ENCODE data around the gene C11orf68.

Gene C11orf68

DNA sequence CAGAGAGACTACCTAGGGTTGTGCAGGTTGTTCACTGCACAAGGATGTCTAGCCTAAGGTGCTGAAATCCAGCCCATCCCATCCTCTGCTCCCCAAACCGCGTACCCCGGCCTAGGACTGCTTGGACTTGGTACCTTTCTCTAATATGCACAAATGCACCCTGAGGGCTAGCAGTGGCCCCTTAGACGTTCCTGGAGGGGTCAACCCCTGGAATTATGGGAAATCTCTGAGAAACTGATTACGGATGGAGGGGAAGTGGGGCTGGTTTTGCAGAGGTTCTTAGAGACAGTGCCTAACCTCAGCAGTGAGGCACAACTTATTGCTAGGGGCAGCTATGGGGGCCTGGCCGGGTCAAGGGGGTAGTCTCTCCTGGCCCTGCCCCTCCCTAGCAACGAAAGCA, 2.5 kb downstream of the C11orf68 start:
- Histone ChIP-seq H3K79me1 (ENCODE audit: low read length) (peaks cover 17% of the 10 kb centered on the region), H2BK120ac (ENCODE audit: low read depth, low read length) (no peak overlapping the region), H3K36me3 (ENCODE audit: control insufficient read depth, insufficient read depth, low read length) (no peaks in the 10 kb centered on the region), H3K27ac (ENCODE audit: low read depth, low read length) (no peak overlapping the region), H4K5ac (ENCODE audit: low read length) (no peak overlapping the region), H3K4ac (ENCODE audit: low read depth, low read length) (no peak overlapping the region), H3K18ac (ENCODE audit: low read length) (no peak overlapping the region), H4K8ac (ENCODE audit: low read depth, low read length) (no peak overlapping the region), H3K4me3 (ENCODE audit: low read length) (no peak overlapping the region), H2AK5ac (ENCODE audit: low read length) (no peak overlapping the region), H2BK5ac (ENCODE audit: low read length) (no peak overlapping the region), H3K56ac (ENCODE audit: low read length) (no peak overlapping the region), H3K23ac (ENCODE audit: low read length) (no peak overlapping the region), H3K4me1 (ENCODE audit: control insufficient read depth, low read depth, low read length) (peaks cover 5% of the 10 kb centered on the region), H3K79me2 (ENCODE audit: control insufficient read depth, insufficient read depth, low read length) (peaks cover 8% of the 10 kb centered on the region), H3K4me2 (ENCODE audit: low read length) (no peak overlapping the region), H3K9ac (ENCODE audit: low read length) (no peak overlapping the region), H3K27me3 (ENCODE audit: insufficient read depth, low read length, poor library complexity) (no peaks in the 10 kb centered on the region), H2BK15ac (replicated peaks; ENCODE audit: low read depth) (no peak overlapping the region)
- DNase-seq = no peak
- WGBS (ENCODE audit: extremely low coverage, insufficient coverage, low lambda C conversion rate) = no CpG with 5 or more reads among the region's 7 CpGs

DNA sequence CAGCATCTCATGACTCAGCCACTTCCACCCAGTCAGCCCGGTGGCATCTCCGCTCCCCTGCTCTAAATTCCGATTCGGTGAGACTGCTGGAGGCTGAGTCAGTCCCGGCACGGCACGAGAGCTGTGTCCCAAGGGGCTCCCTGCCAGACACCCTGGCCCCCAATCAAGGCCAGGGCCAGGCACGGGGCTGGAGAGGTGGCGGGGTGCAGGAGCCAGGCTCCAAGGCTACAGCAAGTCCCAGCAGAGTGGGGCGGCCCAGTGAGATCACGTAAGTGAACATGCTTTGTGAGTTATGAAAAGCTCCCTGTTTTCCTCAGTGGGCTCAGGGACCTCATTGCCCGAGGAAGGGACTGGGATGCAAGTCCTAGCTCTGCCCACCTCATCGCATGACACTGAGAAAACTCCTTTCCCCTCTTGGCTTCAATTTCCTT, 3.0 kb downstream of the C11orf68 start:
- Histone ChIP-seq H2AK5ac (ENCODE audit: low read length) (no peak overlapping the region), H3K79me1 (ENCODE audit: low read length) (peaks cover 17% of the 10 kb centered on the region), H3K79me2 (ENCODE audit: control insufficient read depth, insufficient read depth, low read length) (peaks cover 8% of the 10 kb centered on the region), H3K4me2 (ENCODE audit: low read length) (no peak overlapping the region), H3K56ac (ENCODE audit: low read length) (peak overlapping the region; percentile 65), H3K23ac (ENCODE audit: low read length) (no peak overlapping the region), H3K4me1 (ENCODE audit: control insufficient read depth, low read depth, low read length) (peaks cover 5% of the 10 kb centered on the region), H4K5ac (ENCODE audit: low read length) (no peak overlapping the region), H3K36me3 (ENCODE audit: control insufficient read depth, insufficient read depth, low read length) (no peaks in the 10 kb centered on the region), H2BK15ac (replicated peaks; ENCODE audit: low read depth) (no peak overlapping the region), H2BK120ac (ENCODE audit: low read depth, low read length) (no peak overlapping the region), H3K4me3 (ENCODE audit: low read length) (no peak overlapping the region), H3K18ac (ENCODE audit: low read length) (no peak overlapping the region), H3K27me3 (ENCODE audit: insufficient read depth, low read length, poor library complexity) (no peaks in the 10 kb centered on the region), H2BK5ac (ENCODE audit: low read length) (no peak overlapping the region), H3K4ac (ENCODE audit: low read depth, low read length) (no peak overlapping the region), H3K27ac (ENCODE audit: low read depth, low read length) (peak overlapping the region; percentile 47), H4K8ac (ENCODE audit: low read depth, low read length) (no peak overlapping the region), H3K9ac (ENCODE audit: low read length) (peak overlapping the region; percentile 44)
- peak; percentile 95 for DNase-seq
- no CpG with 5 or more reads among the region's 13 CpGs for WGBS (ENCODE audit: extremely low coverage, insufficient coverage, low lambda C conversion rate)

DNA sequence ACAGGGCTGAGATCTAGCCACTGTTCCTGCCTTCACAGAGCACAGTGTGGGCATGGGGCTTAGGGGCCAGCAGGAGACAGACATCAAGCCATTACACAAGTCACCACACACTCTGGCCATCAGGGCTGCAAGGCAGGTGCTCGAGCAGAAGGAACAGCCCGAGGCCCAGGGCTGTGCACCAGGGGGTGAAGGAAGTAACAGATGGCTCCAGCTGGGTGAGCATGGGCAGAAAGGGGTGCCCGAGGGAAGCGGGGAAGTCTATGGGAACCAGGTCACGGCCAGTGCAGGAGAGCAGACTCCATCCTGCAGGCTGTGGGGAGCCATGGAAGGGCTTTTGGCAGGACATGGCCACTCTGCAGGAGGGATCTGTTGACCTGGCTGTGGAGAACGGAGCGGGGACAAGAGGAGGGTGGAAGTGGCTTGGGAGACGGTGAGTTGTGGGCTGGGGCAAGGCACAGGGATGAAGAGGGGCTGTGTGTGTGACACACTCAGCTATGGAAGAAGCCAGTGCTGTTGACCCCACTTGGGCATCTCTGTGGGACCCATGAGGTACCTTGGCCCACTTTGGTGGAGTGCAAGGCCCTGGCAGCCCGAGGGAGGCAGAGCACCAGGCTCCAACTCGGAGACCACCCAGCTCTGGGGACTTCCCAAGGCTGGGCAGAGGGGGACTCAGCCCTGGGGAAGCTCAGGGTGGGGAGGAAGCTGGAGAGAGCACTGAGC, 3.6 kb downstream of the C11orf68 start:
- Histone ChIP-seq H2BK120ac (ENCODE audit: low read depth, low read length) (no peak overlapping the region), H2BK5ac (ENCODE audit: low read length) (no peak overlapping the region), H3K9ac (ENCODE audit: low read length) (no peak overlapping the region), H3K4me2 (ENCODE audit: low read length) (no peak overlapping the region), H3K36me3 (ENCODE audit: control insufficient read depth, insufficient read depth, low read length) (no peaks in the 10 kb centered on the region), H3K18ac (ENCODE audit: low read length) (no peak overlapping the region), H3K23ac (ENCODE audit: low read length) (no peak overlapping the region), H3K4ac (ENCODE audit: low read depth, low read length) (no peak overlapping the region), H3K56ac (ENCODE audit: low read length) (peak overlapping the region; percentile 71), H3K79me2 (ENCODE audit: control insufficient read depth, insufficient read depth, low read length) (peaks cover 8% of the 10 kb centered on the region), H3K79me1 (ENCODE audit: low read length) (peaks cover 16% of the 10 kb centered on the region), H3K4me1 (ENCODE audit: control insufficient read depth, low read depth, low read length) (peaks cover 5% of the 10 kb centered on the region), H2BK15ac (replicated peaks; ENCODE audit: low read depth) (no peak overlapping the region), H3K27me3 (ENCODE audit: insufficient read depth, low read length, poor library complexity) (no peaks in the 10 kb centered on the region), H3K4me3 (ENCODE audit: low read length) (no peak overlapping the region), H2AK5ac (ENCODE audit: low read length) (peak overlapping the region; percentile 6), H4K8ac (ENCODE audit: low read depth, low read length) (no peak overlapping the region), H3K27ac (ENCODE audit: low read depth, low read length) (peak overlapping the region; percentile 21), H4K5ac (ENCODE audit: low read length) (no peak overlapping the region)
- WGBS (ENCODE audit: extremely low coverage, insufficient coverage, low lambda C conversion rate) = no CpG with 5 or more reads among the region's 10 CpGs
- DNase-seq = no peak

DNA sequence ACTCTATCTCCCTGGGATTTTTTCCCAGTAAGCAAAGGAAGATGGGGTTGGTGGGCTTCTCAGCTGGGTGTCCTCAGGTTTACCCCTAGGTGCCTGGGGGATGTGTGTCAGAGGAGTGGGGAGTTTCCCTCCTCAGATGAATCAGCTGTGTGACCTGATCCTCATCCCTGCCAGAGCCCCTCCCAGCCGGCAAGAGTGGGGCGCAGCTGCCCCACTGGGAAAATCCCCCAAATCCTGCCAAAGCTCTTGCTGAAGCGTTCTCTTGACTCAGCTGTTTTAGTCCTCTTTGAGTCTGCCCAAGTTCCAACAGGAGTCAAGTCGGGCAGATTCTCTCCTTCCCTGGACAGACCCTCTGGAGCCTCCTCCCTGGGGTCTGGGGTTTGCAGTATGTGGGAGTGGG, 6.0 kb downstream of the C11orf68 start:
- no peak overlapping the region for H3K23ac ChIP-seq (ENCODE audit: low read length)
- H3K27me3 ChIP-seq (ENCODE audit: insufficient read depth, low read length, poor library complexity) = no peaks in the 10 kb centered on the region
- H3K79me1 ChIP-seq (ENCODE audit: low read length) = peaks cover 7% of the 10 kb centered on the region
- no peak overlapping the region for H4K5ac ChIP-seq (ENCODE audit: low read length)
- H3K4me1 ChIP-seq (ENCODE audit: control insufficient read depth, low read depth, low read length) = peaks cover 2% of the 10 kb centered on the region
- H3K4me2 ChIP-seq (ENCODE audit: low read length) = no peak overlapping the region
- H3K4me3 ChIP-seq (ENCODE audit: low read length) = no peak overlapping the region
- H3K18ac ChIP-seq (ENCODE audit: low read length) = no peak overlapping the region
- H3K27ac ChIP-seq (ENCODE audit: low read depth, low read length) = no peak overlapping the region
- no peak overlapping the region for H3K9ac ChIP-seq (ENCODE audit: low read length)
- H4K8ac ChIP-seq (ENCODE audit: low read depth, low read length) = no peak overlapping the region
- peaks cover 3% of the 10 kb centered on the region for H3K79me2 ChIP-seq (ENCODE audit: control insufficient read depth, insufficient read depth, low read length)
- no peak overlapping the region for H2AK5ac ChIP-seq (ENCODE audit: low read length)
- H2BK5ac ChIP-seq (ENCODE audit: low read length) = no peak overlapping the region
- H2BK120ac ChIP-seq (ENCODE audit: low read depth, low read length) = no peak overlapping the region
- H3K56ac ChIP-seq (ENCODE audit: low read length) = no peak overlapping the region
- no peak overlapping the region for H2BK15ac ChIP-seq (replicated peaks; ENCODE audit: low read depth)
- no peak for DNase-seq
- no peaks in the 10 kb centered on the region for H3K36me3 ChIP-seq (ENCODE audit: control insufficient read depth, insufficient read depth, low read length)
- H3K4ac ChIP-seq (ENCODE audit: low read depth, low read length) = no peak overlapping the region
- WGBS (ENCODE audit: extremely low coverage, insufficient coverage, low lambda C conversion rate) = no CpG with 5 or more reads among the region's 4 CpGs

DNA sequence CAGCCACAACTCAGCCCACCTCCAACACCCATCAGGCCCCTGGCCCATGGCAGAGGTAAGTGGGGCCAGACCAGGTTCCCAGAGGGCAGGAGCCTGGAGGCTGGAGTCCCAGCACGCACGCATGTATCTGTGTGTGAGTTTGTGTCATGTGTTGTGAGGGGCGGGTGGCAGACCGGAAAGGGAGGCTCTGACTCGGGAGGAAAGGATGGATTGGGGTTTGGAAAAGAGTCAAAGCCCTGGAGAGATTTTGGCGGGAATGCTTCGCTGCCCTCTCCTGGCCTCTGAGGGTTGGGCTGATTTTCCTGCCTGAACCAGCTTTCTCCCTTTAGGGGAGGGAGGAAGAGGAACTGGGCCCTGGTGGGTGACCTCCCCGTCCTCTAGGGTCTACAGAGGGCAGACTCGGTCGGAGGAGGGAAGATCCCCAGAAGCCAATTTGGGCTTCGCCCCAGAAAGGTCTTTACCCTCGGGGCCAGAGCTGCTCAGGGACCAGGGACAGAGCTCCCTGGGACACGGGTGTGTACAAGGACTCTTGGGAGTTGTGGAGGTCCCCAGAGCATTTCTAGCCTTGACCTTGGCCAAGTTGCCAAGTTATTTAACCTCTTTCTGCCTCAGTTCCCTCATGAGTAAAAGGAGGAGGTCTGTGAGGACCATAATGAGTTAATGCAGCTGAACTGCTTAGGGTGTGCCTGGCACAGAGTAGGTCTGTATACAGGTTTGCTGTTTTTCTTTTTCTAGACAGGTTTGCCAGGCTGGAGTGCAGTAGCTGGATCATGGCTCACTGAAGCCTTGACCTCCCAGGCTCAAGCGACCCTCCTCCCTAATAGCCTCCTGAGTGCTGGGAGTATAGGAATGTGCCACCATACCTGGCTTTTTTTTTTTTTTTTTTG, 6.9 kb downstream of the C11orf68 start:
- H3K27ac ChIP-seq (ENCODE audit: low read depth, low read length) = no peak overlapping the region
- peak; percentile 87 for DNase-seq
- no peak overlapping the region for H3K23ac ChIP-seq (ENCODE audit: low read length)
- no peaks in the 10 kb centered on the region for H3K36me3 ChIP-seq (ENCODE audit: control insufficient read depth, insufficient read depth, low read length)
- no peak overlapping the region for H4K5ac ChIP-seq (ENCODE audit: low read length)
- H3K9ac ChIP-seq (ENCODE audit: low read length) = peak overlapping the region; percentile 45
- H3K79me2 ChIP-seq (ENCODE audit: control insufficient read depth, insufficient read depth, low read length) = no peaks in the 10 kb centered on the region
- no peaks in the 10 kb centered on the region for H3K79me1 ChIP-seq (ENCODE audit: low read length)
- no peak overlapping the region for H2AK5ac ChIP-seq (ENCODE audit: low read length)
- H2BK120ac ChIP-seq (ENCODE audit: low read depth, low read length) = no peak overlapping the region
- no peak overlapping the region for H2BK15ac ChIP-seq (replicated peaks; ENCODE audit: low read depth)
- H3K4me3 ChIP-seq (ENCODE audit: low read length) = no peak overlapping the region
- no peak overlapping the region for H3K4ac ChIP-seq (ENCODE audit: low read depth, low read length)
- no peak overlapping the region for H3K18ac ChIP-seq (ENCODE audit: low read length)
- no peak overlapping the region for H4K8ac ChIP-seq (ENCODE audit: low read depth, low read length)
- no peak overlapping the region for H2BK5ac ChIP-seq (ENCODE audit: low read length)
- WGBS (ENCODE audit: extremely low coverage, insufficient coverage, low lambda C conversion rate) = no CpG with 5 or more reads among the region's 14 CpGs
- no peak overlapping the region for H3K4me2 ChIP-seq (ENCODE audit: low read length)
- H3K27me3 ChIP-seq (ENCODE audit: insufficient read depth, low read length, poor library complexity) = no peaks in the 10 kb centered on the region
- peak overlapping the region; percentile 85 for H3K56ac ChIP-seq (ENCODE audit: low read length)
- H3K4me1 ChIP-seq (ENCODE audit: control insufficient read depth, low read depth, low read length) = peaks cover 2% of the 10 kb centered on the region

Data from mesendoderm (in vitro differentiated cells).